A549 (cell line): Measurements from ENCODE around the gene PRKCD. TPM values are rescaled to one million over a fixed set of nuclear protein-coding genes. Genes with fewer than 3 reads are reported as not detected.

Experiments used
- ATAC-seq, 2 experiments: fragments of 200-7000 bp in 1 of 2; fragments of >200 bp in 1 of 2; cut with Nextera tagmentation in 1 of 2; cut with Tn5 transposase in 1 of 2; 3 replicates each; pipeline versions ENCODE4 v1.8.0 to v1.9.1; 2018 to 2020; ENCODE audit warnings: mild to moderate bottlenecking in 1 of 2, moderate library complexity in 1 of 2
- CTCF ChIA-PET: fragments of 300-600 bp; sonication (Branson Sonifier 250); formaldehyde crosslinking; extraction: SDS; loops from one replicate; lab custom pipeline; 2021; ENCODE audit warnings: antibody characterized with exemption, inconsistent platforms; lab: Yijun Ruan, JAX
- POLR2A ChIA-PET: fragments of 350-600 bp; formaldehyde crosslinking; extraction: SDS; loops from one replicate; lab custom pipeline; 2021; ENCODE audit warnings: antibody characterized with exemption, inconsistent platforms; lab: Yijun Ruan, JAX
- DNase-seq, 2 experiments: peaks; one replicate each; pipeline versions ENCODE4 v3.0.0 to v3.0.0-alpha.2; 2011 to 2016; ENCODE audit warnings: low read depth in 1 of 2, low spot score in 1 of 2
- FAIRE-seq: peaks from 2 replicates; lab custom pipeline; 2011; peaks lifted over from hg19 to GRCh38; lab: Jason Lieb, UNC
- H3K27ac ChIP-seq, 2 experiments: fragments of >200 bp; sonication (Bioruptor Twin); formaldehyde crosslinking; 3 replicates each; pipeline ENCODE4 v1.5.1; 2016 to 2017
- H3K4me1 ChIP-seq: fragments of >200 bp; sonication (Bioruptor Twin); formaldehyde crosslinking; 3 replicates; pipeline ENCODE4 v1.6.1; 2016
- H3K4me2 ChIP-seq: fragments of >200 bp; sonication (Bioruptor Twin); formaldehyde crosslinking; 3 replicates; pipeline ENCODE4 v1.6.1; 2016
- H3K4me3 ChIP-seq: fragments of >200 bp; sonication (Bioruptor Twin); formaldehyde crosslinking; 3 replicates; pipeline ENCODE4 v1.5.1; 2016
- H3K9me3 ChIP-seq: fragments of >200 bp; sonication (Bioruptor Twin); formaldehyde crosslinking; 3 replicates; pipeline ENCODE4 v1.6.1; 2016
- BCL3 ChIP-seq: fragments of >200 bp; sonication (Bioruptor Twin); formaldehyde crosslinking; IDR thresholded peaks from 3 replicates; pipeline ENCODE4 v1.6.1; 2016
- CEBPB ChIP-seq, 2 experiments: fragments of >200 bp in 1 of 2; sonication (Bioruptor Twin) in 1 of 2; formaldehyde crosslinking in 1 of 2; IDR thresholded peaks; 2 replicates each; pipeline ENCODE4 v1.6.1; 2012 to 2016
- CHD2 ChIP-seq: fragments of 150-350 bp; IDR thresholded peaks from 2 replicates; pipeline ENCODE4 v1.6.1; 2014; ENCODE audit warnings: low read length; ENCODE audit not compliant: partially characterized antibody
- EP300 ChIP-seq, 2 experiments: fragments of >200 bp; sonication (Bioruptor Twin); formaldehyde crosslinking; IDR thresholded peaks; 2 replicates in 1 of 2; 3 replicates in 1 of 2; pipeline ENCODE4 v1.6.1; 2016 to 2017
- ESRRA ChIP-seq: fragments of 150-350 bp; IDR thresholded peaks from 2 replicates; pipeline ENCODE4 v1.6.1; 2014; ENCODE audit warnings: mild to moderate bottlenecking, low read length, borderline replicate concordance
- FOSL2 ChIP-seq, 2 experiments: fragments of 450-650 bp in 1 of 2; fragments of >200 bp in 1 of 2; sonication (Bioruptor Twin) in 1 of 2; formaldehyde crosslinking; IDR thresholded peaks; 2 replicates each; pipeline versions ENCODE4 v1.5.0 to v1.6.1; 2016 to 2020; ENCODE audit warnings: mild to moderate bottlenecking in 1 of 2, moderate library complexity in 1 of 2
- HDAC2 ChIP-seq: fragments of 200-600 bp; sonication (generic); IDR thresholded peaks from 2 replicates; pipeline ENCODE4 v1.6.1; 2016
- HEYL ChIP-seq: fragments of 250-450 bp; sonication (Bioruptor Pico); IDR thresholded peaks from 2 replicates; pipeline ENCODE4 v1.8.0; 2021; ENCODE audit warnings: mild to moderate bottlenecking, moderate library complexity
- HOXB5 ChIP-seq: fragments of 250-450 bp; sonication (Bioruptor Pico); IDR thresholded peaks from 2 replicates; pipeline ENCODE4 v1.5.0; 2020; ENCODE audit warnings: mild to moderate bottlenecking, moderate library complexity
- JUN ChIP-seq, 2 experiments: fragments of >200 bp; sonication (Bioruptor Twin); formaldehyde crosslinking; IDR thresholded peaks; 2 replicates in 1 of 2; 3 replicates in 1 of 2; pipeline ENCODE4 v1.6.1; 2016 to 2017
- KDM1A ChIP-seq: fragments of 200-600 bp; sonication (generic); IDR thresholded peaks from 2 replicates; pipeline ENCODE4 v1.6.1; 2016; ENCODE audit warnings: low read depth, mild to moderate bottlenecking
- MAFK ChIP-seq: fragments of 450-650 bp; IDR thresholded peaks from 2 replicates; pipeline ENCODE4 v1.6.1; 2014; ENCODE audit not compliant: partially characterized antibody
- MYC ChIP-seq: IDR thresholded peaks from 2 replicates; pipeline ENCODE4 v1.6.1; 2012; ENCODE audit warnings: mild to moderate bottlenecking, inconsistent platforms, low read length, improper control_type of control experiment, borderline replicate concordance
- RAD21 ChIP-seq, 2 experiments: fragments of >200 bp in 1 of 2; sonication (Bioruptor Twin) in 1 of 2; formaldehyde crosslinking in 1 of 2; IDR thresholded peaks in 1 of 2; conservative IDR thresholded peaks in 1 of 2; 2 replicates in 1 of 2; 3 replicates in 1 of 2; pipeline ENCODE4 v1.6.1; 2012 to 2018; ENCODE audit warnings: inconsistent platforms in 1 of 2
- SMC3 ChIP-seq: fragments of >200 bp; sonication (Bioruptor Twin); formaldehyde crosslinking; IDR thresholded peaks from 3 replicates; pipeline ENCODE4 v1.6.1; 2018; ENCODE audit warnings: inconsistent platforms
- TFCP2L1 ChIP-seq: fragments of 250-450 bp; sonication (Bioruptor Pico); IDR thresholded peaks from 2 replicates; pipeline ENCODE4 v1.5.0; 2021; ENCODE audit warnings: mild to moderate bottlenecking
- ZFP36 ChIP-seq: fragments of 450-650 bp; IDR thresholded peaks from 2 replicates; pipeline ENCODE4 v1.6.1; 2014; ENCODE audit warnings: borderline replicate concordance; ENCODE audit not compliant: partially characterized antibody
- WGBS: methylation state at CpG from one replicate; pipeline ENCODE4 v1.1.6; 2017; ENCODE audit errors: missing lambda C conversion rate; 5-methylcytosine and 5-hydroxymethylcytosine counted together
- polyA plus RNA-seq, 4 experiments: library from polyadenylated mRNA; depleted of rRNA in 3 of 4; stranded (reverse); fragments of >200 nt; fragmentation: RNase III in 1 of 4; extraction: RNeasy Plus Mini Kit Qiagen cat#74134 plus additional on column Dnase treatment in 1 of 4; gene quantifications; 2 replicates in 3 of 4; 3 replicates in 1 of 4; pipeline ENCODE4 v1.2.3, GENCODE V29; 2011 to 2017
- TF ChIP-seq, protein P1 (sequence below): fragments of 450-650 bp; IDR thresholded peaks from 2 replicates; pipeline ENCODE4 v1.6.1; 2014; ENCODE audit warnings: antibody characterized with exemption
- TF ChIP-seq, protein P2 (sequence below): fragments of 250-450 bp; sonication (Bioruptor Pico); IDR thresholded peaks from 2 replicates; pipeline ENCODE4 v1.5.0; 2021; ENCODE audit warnings: mild to moderate bottlenecking, moderate library complexity, borderline replicate concordance

The PRKCD gene
- polyA plus RNA-seq, 2 of the 4 experiments (the other 2 are of a cell fraction) = 10.1 to 18.3 TPM

- ChIA-PET POLR2A (interaction anchor here (0.9 kb wide), 1 partner anchor 10 kb away, joined by 3 read pairs; no protein-coding TSS in a partner anchor), CTCF (interaction anchor here (0.8 to 1.0 kb wide), 2 partner anchors 8 to 9 kb away, joined by 3 to 4 read pairs; no protein-coding TSS in a partner anchor)
- H3K27ac ChIP-seq = peak overlapping the region in 1 of 2 experiments; percentile 100; a peak in 4 of 6 replicates
- no peak for DNase-seq
- TF ChIP-seq FOSL2 (IDR thresholded peaks at IDR 0.05) = no peak
- no peak for TF ChIP-seq FOSL2 (CRISPR knock-in tag; IDR thresholded peaks at IDR 0.05)
- TF ChIP-seq HEYL = no peak
- no peak for TF ChIP-seq MYC
- no peak for TF ChIP-seq EP300 (IDR thresholded peaks at IDR 0.05)
- TF ChIP-seq SMC3 = no peak
- TF ChIP-seq HDAC2 = no peak
- no peak for TF ChIP-seq MAFK
- no peak for TF ChIP-seq TFCP2L1 (CRISPR knock-in tag)
- no peak for TF ChIP-seq ESRRA
- no peak for TF ChIP-seq BCL3
- TF ChIP-seq CEBPB (IDR thresholded peaks at IDR 0.05) = no peak
- no peak for TF ChIP-seq CHD2
- no peak for TF ChIP-seq ZFP36
- TF ChIP-seq HOXB5 (CRISPR knock-in tag) = no peak
- no peak; a peak in 2 of 5 replicates for TF ChIP-seq JUN (IDR thresholded peaks at IDR 0.05)
- TF ChIP-seq, protein P1, sequence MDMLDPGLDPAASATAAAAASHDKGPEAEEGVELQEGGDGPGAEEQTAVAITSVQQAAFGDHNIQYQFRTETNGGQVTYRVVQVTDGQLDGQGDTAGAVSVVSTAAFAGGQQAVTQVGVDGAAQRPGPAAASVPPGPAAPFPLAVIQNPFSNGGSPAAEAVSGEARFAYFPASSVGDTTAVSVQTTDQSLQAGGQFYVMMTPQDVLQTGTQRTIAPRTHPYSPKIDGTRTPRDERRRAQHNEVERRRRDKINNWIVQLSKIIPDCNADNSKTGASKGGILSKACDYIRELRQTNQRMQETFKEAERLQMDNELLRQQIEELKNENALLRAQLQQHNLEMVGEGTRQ = no peak
- no peak for TF ChIP-seq RAD21 (conservative IDR thresholded peaks at IDR 0.05 in 1 of 2, IDR thresholded peaks at IDR 0.05 in 1 of 2)
- TF ChIP-seq, protein P2, sequence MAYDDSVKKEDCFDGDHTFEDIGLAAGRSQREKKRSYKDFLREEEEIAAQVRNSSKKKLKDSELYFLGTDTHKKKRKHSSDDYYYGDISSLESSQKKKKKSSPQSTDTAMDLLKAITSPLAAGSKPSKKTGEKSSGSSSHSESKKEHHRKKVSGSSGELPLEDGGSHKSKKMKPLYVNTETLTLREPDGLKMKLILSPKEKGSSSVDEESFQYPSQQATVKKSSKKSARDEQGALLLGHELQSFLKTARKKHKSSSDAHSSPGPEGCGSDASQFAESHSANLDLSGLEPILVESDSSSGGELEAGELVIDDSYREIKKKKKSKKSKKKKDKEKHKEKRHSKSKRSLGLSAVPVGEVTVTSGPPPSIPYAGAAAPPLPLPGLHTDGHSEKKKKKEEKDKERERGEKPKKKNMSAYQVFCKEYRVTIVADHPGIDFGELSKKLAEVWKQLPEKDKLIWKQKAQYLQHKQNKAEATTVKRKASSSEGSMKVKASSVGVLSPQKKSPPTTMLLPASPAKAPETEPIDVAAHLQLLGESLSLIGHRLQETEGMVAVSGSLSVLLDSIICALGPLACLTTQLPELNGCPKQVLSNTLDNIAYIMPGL (CRISPR knock-in tag) = no peak
- H3K4me3 ChIP-seq = no peak overlapping the region
- H3K4me2 ChIP-seq = 0 out of 3 replicates have a peak overlapping the region, but pooled peaks have one; percentile 23
- WGBS = 65% methylated on average over 18 of the region's 24 CpGs
- H3K9me3 ChIP-seq = no peaks in the 10 kb centered on the region
- no peak for FAIRE-seq
- peaks cover 98% of the 10 kb centered on the region for H3K4me1 ChIP-seq
- ATAC-seq = no peak
Observed at GRCh38 chr3:53227993-53228885, 67.2 kb downstream of the PRKCD start.

DNA sequence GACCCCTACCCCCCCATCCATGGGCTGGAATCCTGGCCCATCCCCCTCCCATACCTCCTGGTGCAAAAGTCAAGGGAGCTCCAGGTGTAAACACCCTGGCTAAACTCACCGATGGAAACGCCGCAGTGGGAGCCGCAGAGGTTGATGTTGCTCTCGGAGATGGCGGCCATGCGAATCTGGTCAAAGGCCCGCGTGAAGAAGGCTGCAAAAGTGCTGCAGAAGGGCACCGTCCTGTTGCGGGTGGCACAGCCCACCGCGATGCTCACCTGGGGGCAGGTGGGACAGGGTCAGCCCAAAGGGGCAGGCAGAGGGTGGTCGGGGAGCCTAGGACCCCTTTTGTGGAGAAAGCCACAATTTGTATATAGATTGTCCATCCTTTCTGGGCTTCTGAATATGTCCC lies 68.2 kb downstream of the PRKCD start:
- POLR2A ChIA-PET = no interaction called here
- TF ChIP-seq BCL3 = no peak
- TF ChIP-seq MAFK = no peak
- no peak for TF ChIP-seq KDM1A
- TF ChIP-seq HOXB5 (CRISPR knock-in tag) = no peak
- no peak for TF ChIP-seq TFCP2L1 (CRISPR knock-in tag)
- Histone ChIP-seq H3K4me3 (no peak overlapping the region), H3K27ac (peak overlapping the region in 1 of 2 experiments; percentile 100; a peak in 3 of 6 replicates), H3K4me2 (no peak overlapping the region), H3K9me3 (no peaks in the 10 kb centered on the region), H3K4me1 (peaks cover 98% of the 10 kb centered on the region)
- no peak for FAIRE-seq
- DNase-seq = no peak
- CTCF ChIA-PET = interaction anchor here (1.0 kb wide), 1 partner anchor 9 kb away, joined by 3 read pairs; no protein-coding TSS in a partner anchor
- WGBS = 93% methylated on average over 7 of the region's 14 CpGs
- ATAC-seq = no peak
